Urinary bladder (tissue), 4 donors: Measurements from ENCODE around the gene SNPH. TPM values are rescaled to one million over a fixed set of nuclear protein-coding genes. Genes with fewer than 3 reads are reported as not detected.

Experiments used
- DNase-seq: peaks from one replicate; pipeline ENCODE4 v3.0.0-alpha.2; 2015; ENCODE audit errors: extremely low spot score
- H3K27ac ChIP-seq: one replicate; pipeline ENCODE4 v1.5.1; 2013; ENCODE audit warnings: low read depth, mild to moderate bottlenecking, moderate library complexity
- H3K36me3 ChIP-seq: one replicate; pipeline ENCODE4 v1.6.1; 2013; ENCODE audit warnings: mild to moderate bottlenecking, moderate library complexity; ENCODE audit not compliant: insufficient read depth
- H3K4me1 ChIP-seq: one replicate; pipeline ENCODE4 v1.6.1; 2013; ENCODE audit warnings: mild to moderate bottlenecking, moderate library complexity; ENCODE audit not compliant: insufficient read depth
- H3K4me3 ChIP-seq: one replicate; pipeline ENCODE4 v1.5.1; 2013; ENCODE audit warnings: low read depth, low read length
- WGBS: extraction: QIAGEN DNeasy Blood & Tissue Kit; methylation state at CpG from one replicate; pipeline ENCODE4 v1.1.7; 2013; 5-methylcytosine and 5-hydroxymethylcytosine counted together
- polyA plus RNA-seq: library from polyadenylated mRNA; stranded (reverse); fragments of 200-250 nt; gene quantifications from one replicate; pipeline ENCODE4 v1.2.3, GENCODE V29; 2013
- total RNA-seq: library from RNA; depleted of rRNA; stranded (reverse); fragments of >200 nt; gene quantifications from one replicate; pipeline ENCODE4 v1.2.3, GENCODE V29; 2014
- donor health status: healthy with polysubstance abuse.
- donor health status: healthy.

Gene SNPH
- total and polyA plus RNA-seq, 2 donors, result 3.5 to 7.3 TPM

DNA sequence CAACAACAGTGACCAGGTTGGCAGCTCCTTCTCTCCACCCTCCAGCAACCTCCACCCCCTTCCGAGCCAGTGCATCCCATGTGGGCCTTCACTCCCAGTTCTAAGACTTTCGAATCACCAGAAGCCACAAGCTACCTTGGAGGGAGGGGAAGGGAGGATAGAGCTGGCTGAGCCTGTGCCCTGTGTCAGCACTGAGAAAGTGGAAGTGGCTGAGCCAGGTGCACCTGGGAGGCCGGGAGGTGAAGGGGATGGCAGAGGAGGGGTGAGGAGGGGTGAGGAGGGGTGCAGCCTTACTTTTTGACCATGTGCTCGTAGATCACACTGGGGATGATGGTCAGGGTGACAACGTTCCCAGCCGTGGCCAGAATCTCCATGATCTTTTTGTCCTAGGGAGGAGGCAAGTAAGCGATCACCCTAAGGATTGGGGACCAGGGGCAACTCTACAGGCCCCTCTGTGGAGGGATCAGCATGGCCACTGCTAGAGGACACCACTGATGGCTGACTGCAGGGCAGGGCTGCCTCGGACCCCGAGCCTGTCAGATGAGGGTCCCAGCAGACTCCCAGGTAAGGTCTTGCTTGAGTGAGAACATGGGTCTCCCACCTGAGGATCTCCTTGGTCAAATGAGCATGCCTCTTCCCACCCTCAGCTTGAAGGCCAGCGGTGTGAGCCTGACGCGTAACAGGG, 44.6 kb downstream of the SNPH start:
- Histone ChIP-seq H3K4me3 (no peak overlapping the region), H3K27ac (no peak overlapping the region), H3K4me1 (peaks cover 1% of the 10 kb centered on the region), H3K36me3 (no peaks in the 10 kb centered on the region)
- no peak for DNase-seq
- WGBS, result 86% methylated on average over 12 of the region's 12 CpGs

DNA sequence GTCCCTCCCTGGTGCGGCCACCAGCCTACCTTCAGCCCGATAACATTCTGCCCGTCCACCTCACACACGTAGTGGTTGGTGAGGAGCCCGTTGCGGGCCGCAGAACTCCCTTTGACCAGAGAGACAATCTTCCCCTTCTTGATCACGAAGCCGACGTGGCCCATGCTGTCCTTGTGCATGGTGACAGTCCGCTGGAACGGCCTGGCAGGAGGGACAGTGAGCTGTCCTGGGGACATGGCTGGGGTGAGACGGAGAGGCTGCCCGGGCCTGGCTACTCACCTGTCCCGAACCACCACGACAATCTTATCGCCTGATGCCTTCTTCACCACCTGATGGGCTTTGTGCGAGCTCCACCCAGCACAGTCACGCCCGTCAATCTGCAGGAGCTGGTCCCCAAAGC, 46.2 kb downstream of the SNPH start:
- Histone ChIP-seq H3K4me1 (peaks cover 1% of the 10 kb centered on the region), H3K36me3 (no peaks in the 10 kb centered on the region), H3K4me3 (no peak overlapping the region), H3K27ac (no peak overlapping the region)
- 93% methylated on average over 20 of the region's 20 CpGs for WGBS
- no peak for DNase-seq

DNA sequence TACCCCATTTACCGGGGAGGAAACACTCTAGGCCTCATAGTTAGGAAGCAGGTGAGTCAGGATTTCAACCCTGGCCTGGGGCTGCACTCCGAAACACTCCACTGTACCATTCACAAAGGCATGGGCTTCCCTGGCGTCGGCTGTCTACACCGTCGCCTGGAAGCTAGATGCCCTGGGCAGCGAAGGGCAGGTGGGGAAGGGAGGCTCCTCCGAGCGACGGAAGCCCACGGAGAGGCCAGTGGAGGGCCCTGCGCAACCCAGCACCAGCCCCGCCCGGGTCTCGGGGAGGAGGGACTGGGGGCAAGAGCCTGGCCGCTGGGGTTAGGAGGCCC, 46.8 kb downstream of the SNPH start:
- Histone ChIP-seq H3K27ac (no peak overlapping the region), H3K36me3 (no peaks in the 10 kb centered on the region), H3K4me3 (no peak overlapping the region), H3K4me1 (peaks cover 1% of the 10 kb centered on the region)
- DNase-seq, result no peak
- 68% methylated on average over 16 of the region's 16 CpGs for WGBS

DNA sequence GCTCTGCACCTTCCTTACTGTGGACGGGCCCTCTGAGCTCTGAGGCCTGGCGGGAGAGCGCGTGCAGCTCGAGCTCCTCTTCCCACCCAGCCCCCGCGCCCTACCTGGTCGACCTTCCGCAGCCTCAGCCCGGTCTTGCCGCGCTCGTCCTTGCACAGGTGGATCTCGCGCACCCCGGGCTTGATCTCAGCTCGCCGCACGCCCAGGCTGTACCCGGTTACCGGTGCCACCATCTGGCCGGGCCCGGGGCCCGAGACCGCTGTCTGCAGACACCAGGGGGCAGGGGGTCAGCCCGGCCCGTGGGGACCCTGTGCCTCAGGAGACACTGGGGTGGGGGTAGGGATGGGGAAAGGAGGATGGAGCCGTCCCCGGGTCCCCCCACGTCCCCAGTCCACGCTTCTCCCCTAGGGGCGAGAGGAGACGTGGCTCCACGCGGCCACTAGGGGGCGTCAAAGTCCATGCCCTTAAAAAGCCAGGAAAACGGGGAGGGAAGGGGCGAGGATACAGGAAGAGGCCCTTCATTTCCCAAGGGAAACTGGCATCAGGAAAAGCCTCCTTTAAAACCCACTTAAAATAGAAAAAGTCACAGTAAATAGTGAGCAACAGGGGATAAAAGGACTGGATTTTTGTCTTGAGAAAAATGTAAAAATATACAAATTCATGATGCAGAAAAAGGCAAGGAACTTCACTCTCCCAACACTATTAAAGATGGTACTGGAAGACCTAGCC, 47.3 kb downstream of the SNPH start:
- DNase-seq, result no peak
- H3K27ac ChIP-seq, result no peak overlapping the region

DNA sequence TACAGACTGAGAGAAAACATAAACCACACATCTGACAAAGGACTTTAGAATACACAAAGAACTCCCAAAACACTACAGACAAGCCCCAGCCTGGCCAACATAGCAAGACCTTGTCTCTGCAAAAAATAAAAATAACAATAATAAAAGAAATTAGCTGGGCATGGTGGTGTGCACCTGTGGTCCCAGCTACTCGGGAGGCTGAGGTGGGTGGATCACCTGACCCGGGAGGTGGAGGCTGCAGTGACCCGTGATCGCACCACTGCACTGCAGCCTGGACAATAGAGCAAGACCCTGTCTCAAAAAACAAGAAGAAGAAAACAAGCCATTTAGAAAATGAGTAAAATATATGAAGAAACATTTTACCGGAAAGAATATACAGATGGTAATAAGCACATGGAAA, 49.7 kb downstream of the SNPH start:
- DNase-seq, result no peak
- WGBS, result 85% methylated on average over 5 of the region's 5 CpGs
- H3K4me1 ChIP-seq, result peaks cover 1% of the 10 kb centered on the region
- H3K27ac ChIP-seq, result no peak overlapping the region
- H3K36me3 ChIP-seq, result no peaks in the 10 kb centered on the region
- H3K4me3 ChIP-seq, result no peak overlapping the region

More for the DNA sequence above, 47.3 kb downstream of the SNPH start:
- no peak overlapping the region for H3K4me3 ChIP-seq
- WGBS, result 16% methylated on average over 38 of the region's 38 CpGs
- no peaks in the 10 kb centered on the region for H3K36me3 ChIP-seq
- peaks cover 1% of the 10 kb centered on the region for H3K4me1 ChIP-seq

DNA sequence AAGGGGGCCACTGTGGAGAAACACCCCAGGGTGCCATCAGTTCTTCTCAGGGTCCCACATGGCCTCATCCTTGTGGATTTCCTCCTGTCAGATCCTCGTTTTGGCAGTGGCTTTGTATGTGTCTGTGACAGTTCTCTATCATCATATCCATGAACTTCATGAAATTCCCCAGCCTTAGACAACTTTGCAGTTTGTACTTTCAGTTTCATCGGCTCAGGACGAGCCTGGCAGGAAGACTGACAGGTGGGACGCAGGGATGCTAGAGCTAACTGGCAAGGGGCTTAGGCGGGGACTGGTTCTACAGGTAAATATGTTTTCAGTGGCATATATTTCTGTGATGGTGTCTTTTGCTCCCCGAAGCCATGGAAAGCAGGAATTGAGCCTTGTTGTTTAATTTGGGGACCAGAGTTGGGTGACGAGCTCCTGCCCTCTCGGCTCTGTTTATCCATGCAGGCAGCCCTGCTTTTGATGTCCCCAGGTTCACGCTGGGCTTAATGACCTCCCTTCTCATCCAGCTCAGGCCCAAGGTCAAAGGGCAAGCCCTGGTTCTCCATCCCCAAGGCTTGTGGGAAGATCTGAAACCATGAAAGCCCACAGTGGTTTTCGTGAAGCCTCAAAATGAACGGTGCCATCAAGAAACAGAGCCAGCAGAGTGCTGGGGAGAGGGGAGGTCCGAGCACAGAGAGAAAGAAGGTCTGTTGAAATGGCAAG, 51.6 kb downstream of the SNPH start:
- H3K4me1 ChIP-seq, result peaks cover 1% of the 10 kb centered on the region
- no peak for DNase-seq
- H3K4me3 ChIP-seq, result no peak overlapping the region
- H3K36me3 ChIP-seq, result no peaks in the 10 kb centered on the region
- H3K27ac ChIP-seq, result no peak overlapping the region
- WGBS, result 43% methylated on average over 12 of the region's 12 CpGs

DNA sequence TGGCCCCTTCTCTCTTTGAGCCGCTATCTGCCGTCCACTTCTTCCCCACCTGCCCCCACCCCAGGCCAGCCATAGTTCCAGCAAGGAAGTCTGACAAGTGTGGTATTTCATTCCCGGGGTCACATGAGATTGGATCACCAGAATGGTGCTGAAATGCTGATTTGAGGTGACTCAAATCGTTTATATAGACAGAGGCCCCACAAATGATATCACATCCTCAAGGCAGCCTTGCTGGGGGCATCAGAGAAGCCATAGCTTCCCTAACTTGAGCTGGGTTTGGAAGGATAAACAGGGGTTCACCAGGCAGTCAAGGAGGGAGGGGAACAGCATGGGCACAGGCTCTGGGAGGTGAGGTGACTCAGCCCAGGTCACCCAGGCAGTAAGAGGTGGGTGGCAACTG, 53.0 kb downstream of the SNPH start:
- WGBS, result 76% methylated on average over 4 of the region's 4 CpGs
- no peaks in the 10 kb centered on the region for H3K36me3 ChIP-seq
- H3K27ac ChIP-seq, result no peak overlapping the region
- no peak overlapping the region for H3K4me3 ChIP-seq
- no peak for DNase-seq
- H3K4me1 ChIP-seq, result no peaks in the 10 kb centered on the region

DNA sequence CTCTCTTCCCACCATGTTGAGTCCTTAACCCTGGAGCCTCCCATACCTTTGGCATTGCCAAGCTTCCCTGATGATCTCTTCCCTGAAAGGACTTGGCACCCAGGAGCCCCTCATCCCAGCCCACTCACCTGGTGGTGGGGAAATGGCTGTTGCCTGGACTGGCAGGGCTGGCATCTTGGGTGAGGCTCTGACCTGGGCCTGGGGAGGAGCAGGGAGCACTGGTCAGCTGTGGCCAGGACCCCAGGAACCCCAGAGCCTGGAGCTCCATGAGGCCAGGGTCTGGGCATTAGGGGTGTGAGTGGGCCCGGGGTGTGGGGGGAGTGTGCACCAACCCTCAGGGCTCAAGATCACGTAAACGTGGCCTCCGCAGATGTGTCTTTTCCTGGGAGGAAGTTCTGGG, 53.4 kb downstream of the SNPH start:
- no peak for DNase-seq
- H3K4me1 ChIP-seq, result no peaks in the 10 kb centered on the region
- no peak overlapping the region for H3K27ac ChIP-seq
- no peaks in the 10 kb centered on the region for H3K36me3 ChIP-seq
- 88% methylated on average over 4 of the region's 4 CpGs for WGBS
- no peak overlapping the region for H3K4me3 ChIP-seq

DNA sequence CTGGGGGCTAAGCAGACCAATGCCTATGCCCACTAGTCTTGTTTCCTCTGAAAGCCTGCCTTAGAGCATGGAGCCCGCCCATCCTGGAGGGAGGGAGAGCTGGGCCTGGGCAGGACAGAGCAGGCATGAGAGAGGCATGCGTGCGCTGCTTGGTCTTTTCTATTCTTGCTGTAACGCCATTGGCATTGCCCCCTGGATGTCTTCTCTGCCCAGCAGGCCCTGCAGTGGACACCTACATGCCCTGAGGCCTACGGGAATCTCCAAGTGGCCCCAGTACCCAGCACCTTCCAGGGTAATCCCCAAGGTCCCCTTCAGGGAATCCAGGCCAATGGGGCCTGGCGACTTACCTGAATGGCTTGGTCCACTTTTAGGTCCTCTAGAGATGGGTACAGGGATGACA, 53.9 kb downstream of the SNPH start:
- WGBS, result 89% methylated on average over 6 of the region's 6 CpGs
- no peaks in the 10 kb centered on the region for H3K4me1 ChIP-seq
- no peak for DNase-seq

DNA sequence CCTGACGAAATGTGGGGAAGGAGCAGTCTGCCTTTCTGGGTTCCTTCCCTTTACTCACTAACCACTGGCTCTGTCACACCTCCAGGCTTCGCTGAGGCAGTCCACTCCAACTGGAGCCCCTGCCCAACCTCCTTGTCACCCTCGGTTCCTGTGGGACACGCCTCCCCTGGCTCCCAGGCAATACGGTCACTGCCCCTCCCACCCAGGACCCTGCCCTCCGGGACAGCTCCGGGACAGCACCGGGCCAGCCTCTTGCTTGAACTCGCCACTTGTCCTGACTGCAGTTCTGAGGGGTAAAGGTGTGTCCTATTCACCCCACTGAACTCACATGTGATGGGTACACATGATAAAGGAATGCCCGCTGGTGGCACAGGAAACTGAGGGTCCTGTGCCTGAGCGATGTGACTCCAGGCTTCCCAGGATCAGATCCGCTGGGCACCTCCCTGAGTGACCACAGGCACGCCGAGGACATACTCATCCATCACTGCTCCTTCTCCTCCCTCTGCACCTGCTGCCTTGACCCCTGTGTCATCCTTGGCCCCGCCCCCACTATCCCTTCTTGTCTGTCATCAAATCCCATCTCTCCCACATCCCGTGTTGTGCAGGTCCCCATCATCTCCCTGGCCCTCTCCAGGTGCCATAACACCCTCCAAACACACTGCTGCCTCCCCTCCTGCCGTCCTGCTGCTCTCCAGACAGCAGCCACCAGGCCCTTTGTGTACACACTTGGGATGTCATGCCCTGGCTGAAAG, 55.0 kb downstream of the SNPH start:
- Histone ChIP-seq H3K27ac (no peak overlapping the region), H3K4me1 (no peaks in the 10 kb centered on the region), H3K36me3 (no peaks in the 10 kb centered on the region), H3K4me3 (no peak overlapping the region)
- WGBS, result 72% methylated on average over 17 of the region's 17 CpGs
- DNase-seq, result no peak

More for the DNA sequence above, 53.9 kb downstream of the SNPH start:
- Histone ChIP-seq H3K4me3 (no peak overlapping the region), H3K36me3 (no peaks in the 10 kb centered on the region), H3K27ac (no peak overlapping the region)

DNA sequence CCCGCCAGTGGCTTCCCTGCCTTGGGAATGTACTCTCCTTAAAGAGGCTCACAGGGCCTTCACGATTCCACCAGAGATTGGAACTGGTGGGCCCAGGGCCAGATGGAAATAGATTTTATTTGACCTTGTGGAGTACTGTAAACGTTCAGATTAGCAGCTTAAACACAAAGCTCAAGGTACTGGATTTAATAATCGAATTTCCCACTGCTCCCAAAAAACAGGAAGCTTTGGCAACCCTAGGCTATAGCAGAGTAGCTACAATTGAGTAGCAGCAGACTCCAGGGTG, 55.5 kb downstream of the SNPH start:
- H3K4me3 ChIP-seq, result no peak overlapping the region
- 38% methylated on average over 4 of the region's 4 CpGs for WGBS
- no peaks in the 10 kb centered on the region for H3K4me1 ChIP-seq
- H3K27ac ChIP-seq, result no peak overlapping the region
- H3K36me3 ChIP-seq, result no peaks in the 10 kb centered on the region
- DNase-seq, result no peak

DNA sequence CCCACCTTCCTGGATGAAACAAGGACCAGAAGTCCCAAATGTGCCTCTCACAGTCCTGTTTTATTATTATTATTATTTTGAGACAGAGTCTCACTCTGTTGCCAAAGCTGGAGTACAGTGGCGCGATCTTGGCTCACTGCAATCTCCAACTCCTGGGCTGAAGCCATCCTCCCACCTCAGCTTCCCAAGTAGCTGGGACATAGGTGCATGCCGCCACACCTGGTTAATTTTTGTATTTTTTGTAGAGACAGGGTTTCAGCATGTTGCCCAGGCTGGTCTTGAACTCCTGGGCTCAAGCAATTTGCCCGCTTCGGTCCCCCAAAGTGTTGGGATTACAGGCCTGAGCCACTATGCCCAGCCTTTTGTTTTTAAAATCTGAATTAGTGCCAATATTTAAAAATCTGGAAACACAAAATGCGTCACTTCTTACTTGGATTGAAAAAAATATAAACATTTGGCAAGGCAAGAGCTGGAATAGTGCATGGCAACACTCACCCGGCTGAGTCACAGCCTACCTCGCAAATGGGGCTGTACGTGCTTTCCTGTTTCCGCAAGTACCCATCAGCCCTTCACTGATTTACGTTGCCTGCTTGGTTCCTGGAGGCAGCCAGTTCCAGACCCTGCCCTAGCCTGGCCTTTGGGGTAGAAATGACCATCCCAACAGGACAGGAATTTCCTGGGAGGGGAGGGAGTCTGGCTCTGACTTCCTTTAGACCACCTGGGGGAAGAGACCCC, 56.6 kb downstream of the SNPH start:
- WGBS, result 56% methylated on average over 11 of the region's 11 CpGs
- H3K27ac ChIP-seq, result no peak overlapping the region
- no peaks in the 10 kb centered on the region for H3K4me1 ChIP-seq
- H3K36me3 ChIP-seq, result no peaks in the 10 kb centered on the region
- no peak overlapping the region for H3K4me3 ChIP-seq
- no peak for DNase-seq

DNA sequence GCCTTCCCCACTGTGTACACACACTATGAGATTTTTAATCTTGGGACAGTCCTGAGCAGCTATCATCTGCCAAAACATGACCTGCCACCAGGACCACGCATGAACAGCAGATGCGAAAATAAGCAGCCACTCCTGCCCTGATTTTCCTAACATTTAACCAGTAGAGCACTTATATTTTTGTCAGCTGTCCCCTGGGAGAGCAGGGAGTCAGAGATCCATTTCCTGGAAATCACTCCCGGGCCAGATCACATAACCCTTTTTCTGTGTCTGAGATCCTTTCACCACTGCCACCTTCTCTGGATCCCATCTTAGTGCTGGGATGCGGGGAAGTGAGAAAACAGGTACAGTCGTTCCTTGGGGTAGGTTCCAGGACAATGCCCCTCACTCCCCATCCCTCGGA, 57.2 kb downstream of the SNPH start:
- Histone ChIP-seq H3K27ac (no peak overlapping the region), H3K4me3 (no peak overlapping the region), H3K4me1 (no peaks in the 10 kb centered on the region), H3K36me3 (no peaks in the 10 kb centered on the region)
- DNase-seq, result no peak
- 76% methylated on average over 6 of the region's 6 CpGs for WGBS
